ENCODE results near the gene CLK2.
A peak's percentile ranks its signal among the peaks of the same experiment; 100 is the strongest.
"Not testable (repeated sequence)": the region's sequence is repeated elsewhere in the genome, so short reads cannot be mapped to it uniquely, and the experiment has no call there.

CLK2 gene

DNA sequence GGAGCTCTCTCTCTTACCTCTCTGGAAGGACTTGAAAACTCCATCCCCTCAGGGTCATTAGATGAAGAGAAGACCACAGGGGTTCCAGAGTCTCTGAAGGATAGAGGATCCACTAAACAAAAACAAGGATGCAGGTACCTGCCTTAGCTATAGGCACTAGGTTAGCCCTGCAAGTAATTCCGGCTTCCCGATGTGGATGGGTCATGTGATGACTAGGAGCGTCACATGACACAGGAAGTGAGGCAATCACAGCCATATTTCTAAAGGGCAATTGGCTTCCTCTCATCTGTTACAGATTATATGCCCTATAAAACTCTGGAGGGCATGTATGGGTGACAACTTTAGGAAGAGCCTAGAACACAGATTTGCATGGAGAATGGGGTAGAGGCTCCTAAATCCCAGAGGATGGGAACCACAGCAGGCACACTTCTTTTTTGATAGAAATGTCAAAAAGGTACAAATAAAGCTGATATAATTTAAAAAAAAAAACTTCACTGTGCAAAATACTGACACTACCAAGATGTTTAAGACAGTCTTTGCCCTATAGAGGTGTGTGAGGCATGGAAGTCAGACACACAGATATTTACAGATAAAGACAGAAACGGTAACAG, 32.1 kb downstream of the CLK2 start:
- peak; percentile 77 for DNase-seq

- DNase-seq = no peak
Observed at GRCh38 chr1:155236451-155236850, 36.9 kb downstream of the CLK2 start.

DNA sequence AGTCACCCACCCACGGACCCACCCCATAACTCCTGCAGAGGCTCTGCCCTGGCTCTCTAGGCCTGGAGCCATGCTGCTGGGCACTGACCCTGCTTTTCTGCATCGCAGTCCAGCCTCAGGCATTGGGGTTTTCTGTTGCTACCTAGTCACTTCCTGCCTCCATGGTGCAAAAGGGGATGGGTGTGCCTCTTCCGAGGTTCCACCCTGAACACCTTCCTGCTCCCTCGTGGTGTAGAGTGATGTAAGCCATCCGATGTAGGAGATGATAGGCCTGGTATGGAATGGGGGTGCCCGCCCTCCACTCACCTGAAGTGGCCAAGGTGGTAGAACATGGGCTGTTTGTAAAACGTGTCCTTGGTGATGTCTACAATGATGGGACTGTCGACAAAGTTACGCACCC, 37.9 kb downstream of the CLK2 start:
- DNase-seq = not testable (repeated sequence)

DNA sequence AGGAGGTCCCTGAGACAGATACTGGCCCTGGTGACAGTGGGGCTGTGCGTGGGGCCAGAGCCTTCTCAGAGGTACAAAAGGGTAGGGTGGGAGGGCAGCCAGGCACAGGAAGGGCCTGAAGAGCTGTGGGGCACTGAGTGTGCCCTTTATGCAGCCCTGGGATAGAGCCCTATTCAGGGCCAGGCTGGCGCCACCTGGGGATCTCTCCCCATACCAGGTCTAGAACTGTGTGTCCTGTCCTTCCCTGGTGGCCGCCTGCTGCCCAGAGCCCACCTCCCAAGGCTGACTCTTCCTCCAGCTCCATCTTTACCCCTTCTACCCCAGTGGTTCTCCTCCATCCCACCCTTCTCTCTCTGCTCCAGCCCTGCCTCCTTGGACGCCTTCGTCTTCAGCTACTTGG, 39.8 kb downstream of the CLK2 start:
- not testable (repeated sequence) for DNase-seq

GRCh38 chr1:155232001-155232978, 41.0 kb downstream of the CLK2 start:
- not testable (repeated sequence) for DNase-seq

DNA sequence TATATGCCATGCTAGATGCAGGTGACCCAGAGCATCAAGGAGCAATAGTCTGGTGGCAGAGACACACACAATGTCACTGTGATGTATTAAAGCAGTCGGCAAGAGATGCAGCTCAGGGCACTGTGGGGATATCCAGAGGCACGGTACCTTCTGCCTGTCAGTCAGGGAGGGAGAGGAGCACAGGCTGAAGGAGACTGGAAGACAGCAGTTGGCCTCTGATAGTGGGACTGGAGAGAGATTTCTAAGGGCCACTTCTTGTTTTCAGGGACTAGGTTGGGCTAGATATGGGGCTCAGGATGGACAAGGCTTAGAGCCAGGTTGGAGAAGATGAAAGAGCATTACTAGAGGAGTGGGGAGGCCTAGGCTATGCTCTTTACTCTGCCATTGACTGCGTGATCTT, 42.0 kb downstream of the CLK2 start:
- DNase-seq = not testable (repeated sequence)

DNA sequence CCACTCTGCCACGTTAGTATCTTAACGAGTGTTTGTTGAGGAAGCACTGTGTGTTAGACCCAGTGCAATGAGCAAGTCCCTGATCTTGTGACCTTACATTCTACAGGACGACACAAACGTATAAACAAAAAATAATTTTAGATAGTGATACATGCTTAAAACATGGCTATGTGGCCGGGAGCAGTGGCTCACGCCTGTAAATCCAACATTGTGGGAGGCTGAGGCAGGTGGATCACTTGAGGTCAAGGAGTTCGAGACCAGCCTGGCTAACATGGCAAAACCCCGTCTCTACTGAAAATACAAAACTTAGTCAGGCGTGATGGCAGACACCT, 45.2 kb downstream of the CLK2 start:
- no peak for DNase-seq

DNA sequence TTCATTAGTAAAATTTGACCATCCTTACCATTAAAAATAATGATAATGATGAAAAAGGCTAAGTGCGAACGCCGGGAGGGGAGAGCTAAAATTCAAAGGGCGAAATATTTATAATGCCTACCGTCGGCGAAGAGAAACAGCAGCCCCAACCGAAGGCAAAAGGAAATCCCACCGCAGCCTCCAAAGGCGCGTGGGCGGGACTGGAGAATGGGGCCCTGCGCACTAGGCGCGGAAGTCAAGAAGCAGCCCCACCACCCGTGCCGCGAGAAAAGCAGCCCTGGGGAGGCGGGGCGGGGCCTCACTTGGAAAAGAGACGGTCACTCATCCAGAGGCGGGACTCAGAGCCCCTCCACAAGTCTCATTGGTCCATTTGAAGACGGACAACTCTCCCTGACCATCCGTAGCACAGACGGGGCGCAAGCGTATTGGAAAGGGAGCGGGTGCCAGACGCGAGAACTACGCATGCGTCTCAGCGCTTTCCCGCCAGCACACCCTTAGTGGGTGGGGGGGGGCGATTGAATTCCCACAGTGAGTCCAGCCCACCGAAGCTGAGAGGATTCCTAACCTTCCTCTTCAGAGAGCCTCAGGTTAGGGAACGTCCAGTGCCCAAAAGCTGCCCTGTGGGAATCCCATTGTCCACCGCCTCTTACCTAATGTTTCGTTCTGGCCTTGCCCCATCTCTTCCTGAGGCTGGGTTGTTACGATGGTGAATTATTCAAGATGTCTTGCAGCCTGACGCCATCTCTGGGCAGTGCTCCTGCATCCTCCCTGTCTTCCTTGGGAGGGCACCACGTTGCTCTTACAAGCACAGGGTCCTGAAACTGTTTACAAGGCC, 45.8 kb downstream of the CLK2 start:
- DNase-seq = peak; percentile 99

GRCh38 chr1:155226910-155227260, 46.4 kb downstream of the CLK2 start:
- peak; percentile 64 for DNase-seq

DNA sequence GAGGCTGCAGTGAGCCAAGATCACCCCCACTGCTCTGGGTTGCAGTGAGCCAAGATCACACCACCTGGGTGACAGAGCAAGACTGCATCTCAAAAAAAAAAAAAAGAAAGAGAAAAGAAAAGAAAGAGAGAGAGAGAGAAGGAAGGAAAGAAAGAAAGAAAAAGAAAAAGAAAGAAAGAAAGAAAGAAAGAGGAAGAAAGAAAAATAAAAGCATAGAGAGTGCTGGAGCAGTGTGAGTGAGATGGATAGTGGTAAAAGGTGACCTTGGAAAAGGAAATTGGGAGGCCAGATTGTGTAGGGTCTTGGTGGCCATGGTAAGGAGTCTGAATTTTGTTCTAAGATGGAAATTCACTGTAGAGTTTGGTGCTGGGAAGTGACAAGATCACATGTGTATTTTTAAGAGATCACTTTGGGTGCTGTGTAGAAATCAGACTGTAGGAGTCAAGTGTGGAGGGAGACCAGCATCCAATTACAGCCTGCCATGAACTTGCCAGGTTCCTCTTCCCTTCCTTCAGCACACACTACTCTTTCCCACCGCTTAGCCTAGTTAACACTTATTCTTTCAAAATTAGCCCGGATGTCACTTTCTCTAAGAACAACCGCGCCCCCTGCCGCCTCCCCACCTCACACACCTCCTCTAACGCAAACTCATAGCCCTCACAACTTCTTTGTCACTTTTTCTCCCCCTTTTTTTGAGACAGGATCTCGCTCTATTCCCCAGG, 47.0 kb downstream of the CLK2 start:
- DNase-seq = peak; percentile 74

- DNase-seq = not testable (repeated sequence)
Observed at GRCh38 chr1:155225404-155225759, 47.9 kb downstream of the CLK2 start.

GRCh38 chr1:155223047-155223446, 50.3 kb downstream of the CLK2 start:
- DNase-seq = no peak

- not testable (repeated sequence) for DNase-seq
Observed at GRCh38 chr1:155220211-155220965, 52.9 kb downstream of the CLK2 start.

- peak; percentile 51 for DNase-seq
Observed at GRCh38 chr1:155219592-155220031, 53.7 kb downstream of the CLK2 start.

GRCh38 chr1:155218854-155219591, 54.3 kb downstream of the CLK2 start:
- peak; percentile 73 for DNase-seq

DNA sequence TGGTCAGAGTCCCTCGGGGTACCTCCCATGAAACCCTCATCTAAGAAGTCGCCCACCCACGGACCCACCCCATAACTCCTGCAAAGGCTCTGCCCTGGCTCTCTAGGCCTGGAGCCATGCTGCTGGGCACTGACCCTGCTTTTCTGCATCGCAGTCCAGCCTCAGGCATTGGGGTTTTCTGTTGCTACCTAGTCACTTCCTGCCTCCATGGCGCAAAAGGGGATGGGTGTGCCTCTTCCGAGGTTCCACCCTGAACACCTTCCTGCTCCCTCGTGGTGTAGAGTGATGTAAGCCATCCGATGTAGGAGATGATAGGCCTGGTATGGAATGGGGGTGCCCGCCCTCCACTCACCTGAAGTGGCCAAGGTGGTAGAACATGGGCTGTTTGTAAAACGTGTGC, 58.6 kb downstream of the CLK2 start:
- DNase-seq = not testable (repeated sequence)

Data from NCI-H1105 (cell line).